Stimulated activated CD4-positive, alpha-beta T cell treated with anti-CD3 and anti-CD28 coated beads, Interleukin-12 subunit alpha, Interleukin-12 subunit beta, amount 100 ng/mL, for 4 hours (primary cell): Measurements from ENCODE around the gene ARHGAP6.

ENCODE experiments used
- DNase-seq: peaks from one replicate; pipeline ENCODE4 v3.0.0-alpha.2; 2020

The ARHGAP6 gene, protein sequence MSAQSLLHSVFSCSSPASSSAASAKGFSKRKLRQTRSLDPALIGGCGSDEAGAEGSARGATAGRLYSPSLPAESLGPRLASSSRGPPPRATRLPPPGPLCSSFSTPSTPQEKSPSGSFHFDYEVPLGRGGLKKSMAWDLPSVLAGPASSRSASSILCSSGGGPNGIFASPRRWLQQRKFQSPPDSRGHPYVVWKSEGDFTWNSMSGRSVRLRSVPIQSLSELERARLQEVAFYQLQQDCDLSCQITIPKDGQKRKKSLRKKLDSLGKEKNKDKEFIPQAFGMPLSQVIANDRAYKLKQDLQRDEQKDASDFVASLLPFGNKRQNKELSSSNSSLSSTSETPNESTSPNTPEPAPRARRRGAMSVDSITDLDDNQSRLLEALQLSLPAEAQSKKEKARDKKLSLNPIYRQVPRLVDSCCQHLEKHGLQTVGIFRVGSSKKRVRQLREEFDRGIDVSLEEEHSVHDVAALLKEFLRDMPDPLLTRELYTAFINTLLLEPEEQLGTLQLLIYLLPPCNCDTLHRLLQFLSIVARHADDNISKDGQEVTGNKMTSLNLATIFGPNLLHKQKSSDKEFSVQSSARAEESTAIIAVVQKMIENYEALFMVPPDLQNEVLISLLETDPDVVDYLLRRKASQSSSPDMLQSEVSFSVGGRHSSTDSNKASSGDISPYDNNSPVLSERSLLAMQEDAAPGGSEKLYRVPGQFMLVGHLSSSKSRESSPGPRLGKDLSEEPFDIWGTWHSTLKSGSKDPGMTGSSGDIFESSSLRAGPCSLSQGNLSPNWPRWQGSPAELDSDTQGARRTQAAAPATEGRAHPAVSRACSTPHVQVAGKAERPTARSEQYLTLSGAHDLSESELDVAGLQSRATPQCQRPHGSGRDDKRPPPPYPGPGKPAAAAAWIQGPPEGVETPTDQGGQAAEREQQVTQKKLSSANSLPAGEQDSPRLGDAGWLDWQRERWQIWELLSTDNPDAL (N-terminal part only)

GRCh38 chrX:11665168-11666111, at the start of gene ARHGAP6:
TSS of gene ARHGAP6 (minus strand) at chrX:11665920. CDS start at chrX:11664828, 1,092 bp downstream.
- no peak for DNase-seq

DNA sequence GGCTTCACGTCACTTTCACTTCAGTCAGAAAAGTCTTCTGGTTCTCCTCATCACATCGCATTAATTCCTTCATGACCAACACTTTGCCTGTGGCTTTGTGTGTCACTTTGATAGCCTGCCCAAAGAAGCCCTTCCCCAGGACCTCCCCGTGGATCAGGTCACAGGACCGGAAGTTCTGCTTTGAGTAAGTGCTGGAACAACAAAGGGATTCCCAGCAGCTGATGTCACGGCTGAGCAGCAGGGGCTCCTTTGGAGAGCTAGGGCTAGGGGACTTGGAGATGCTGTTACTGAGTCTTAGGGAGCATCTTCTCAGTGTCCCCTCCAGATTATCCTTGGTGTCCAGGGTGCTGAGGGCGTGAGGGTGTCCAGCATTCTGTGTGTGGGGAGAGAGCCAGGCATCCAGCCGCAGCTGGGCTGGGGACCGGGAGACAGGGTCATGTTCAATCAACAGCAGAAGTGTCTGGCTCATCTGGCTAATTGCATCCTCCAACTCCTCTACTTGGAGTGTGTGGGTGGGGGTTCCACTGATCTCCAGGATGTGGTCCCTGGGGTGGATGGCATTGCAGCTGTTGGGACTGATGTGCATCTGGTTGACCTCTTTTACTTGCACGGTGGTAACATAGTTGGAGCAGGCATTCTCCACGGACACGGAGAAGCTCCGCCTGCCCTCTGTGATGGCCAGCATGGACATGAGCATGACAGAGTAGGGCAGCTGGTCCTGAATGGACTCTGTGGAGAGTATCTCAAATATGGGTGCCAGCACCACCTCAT, 39.2 kb upstream of the ARHGAP6 start:
- DNase-seq: no peak

GRCh38 chrX:11703855-11704254, 38.1 kb upstream of the ARHGAP6 start:
- no peak for DNase-seq

DNA sequence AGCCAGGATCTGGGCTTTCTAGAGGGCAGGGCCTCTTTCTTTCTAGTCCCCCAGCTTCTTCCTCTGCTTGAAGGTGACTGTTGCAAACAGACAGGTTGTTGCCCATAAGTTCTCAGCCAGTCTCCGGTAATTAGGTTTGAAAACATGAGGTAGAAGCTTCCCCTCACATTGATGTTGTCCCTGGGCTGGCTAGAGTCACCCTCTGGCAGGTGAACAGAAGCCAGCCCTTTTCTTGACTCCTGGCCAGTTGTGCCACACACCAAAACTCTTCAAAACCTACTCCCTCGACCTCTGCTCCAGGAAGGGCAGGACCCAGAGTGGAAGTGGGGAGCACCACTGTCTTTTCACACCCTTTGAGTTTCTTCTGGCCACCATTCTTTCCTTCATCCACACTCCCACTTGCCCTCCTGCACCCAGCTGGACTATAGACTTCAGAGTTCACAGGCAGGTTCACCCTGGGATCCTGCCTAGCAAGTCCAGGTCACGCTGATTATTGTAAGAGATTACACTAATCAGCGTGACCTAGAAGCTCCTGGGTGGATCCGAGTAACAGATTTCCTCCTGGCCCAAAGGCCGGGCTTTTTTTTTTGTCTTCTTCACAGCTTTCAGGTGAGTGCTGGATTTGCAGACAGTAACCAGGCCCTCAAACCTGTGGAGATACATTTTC, 37.4 kb upstream of the ARHGAP6 start:
- DNase-seq: no peak

DNA sequence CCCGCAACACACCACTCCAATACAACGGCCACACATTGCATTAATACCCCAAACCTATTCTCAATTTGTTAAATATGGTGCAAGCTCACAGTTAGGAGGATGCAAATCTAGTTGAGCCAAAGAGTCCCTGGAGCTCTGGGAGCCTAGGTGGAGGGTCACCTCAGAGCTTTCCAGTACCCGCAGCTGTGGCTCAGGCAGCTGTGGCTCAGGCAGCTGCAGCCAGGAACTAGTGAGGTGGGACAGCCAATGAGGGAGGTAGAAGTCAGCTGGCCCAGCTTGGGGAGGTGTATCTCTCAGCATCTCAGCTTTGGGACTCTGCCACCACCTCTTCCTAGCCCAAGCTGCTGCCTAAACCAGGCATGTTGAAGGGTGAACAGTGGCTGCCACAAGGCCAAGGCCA, 36.7 kb upstream of the ARHGAP6 start:
- no peak for DNase-seq

DNA sequence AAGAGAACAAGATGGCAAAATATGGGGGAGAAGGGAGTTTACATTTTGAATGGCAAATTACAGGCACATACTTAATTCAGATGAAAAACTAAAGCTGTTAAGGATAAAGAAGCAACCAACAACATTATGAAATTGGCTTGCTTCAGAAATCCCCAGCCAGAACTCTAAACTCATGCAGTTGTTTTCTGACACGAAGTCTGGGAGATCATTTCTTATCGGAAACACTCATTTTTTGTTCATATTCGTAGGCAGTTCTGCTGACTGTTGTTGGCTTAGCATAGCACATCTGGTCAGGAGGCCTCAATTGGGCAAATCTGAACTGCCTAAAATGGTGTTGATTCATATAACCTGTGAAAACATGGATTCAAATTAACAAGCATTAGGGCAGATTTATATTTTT, 33.0 kb upstream of the ARHGAP6 start:
- no peak for DNase-seq

GRCh38 chrX:11688201-11688600, 22.5 kb upstream of the ARHGAP6 start:
- DNase-seq: no peak

GRCh38 chrX:11687157-11687556, 21.4 kb upstream of the ARHGAP6 start:
- DNase-seq: no peak

GRCh38 chrX:11683057-11683456, 17.3 kb upstream of the ARHGAP6 start:
- DNase-seq: no peak

DNA sequence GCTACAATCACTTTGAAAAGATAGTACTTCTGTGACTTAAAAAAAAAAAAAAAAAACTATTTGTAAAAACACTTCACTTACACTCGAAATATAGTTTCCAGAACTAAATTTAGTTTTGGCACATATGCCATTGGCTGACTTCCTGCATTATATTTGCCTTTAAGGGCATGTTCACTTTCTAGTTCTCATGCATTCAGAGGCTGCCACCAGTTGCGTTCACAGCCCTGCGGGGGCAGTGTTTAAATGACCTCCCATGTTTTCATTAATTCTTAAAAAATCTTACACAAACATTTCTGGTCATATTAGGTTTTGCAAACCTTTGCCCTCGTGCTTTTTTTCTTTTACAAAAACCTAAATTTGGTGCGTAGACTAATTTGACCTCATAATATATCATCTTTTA, 12.4 kb upstream of the ARHGAP6 start:
- DNase-seq: no peak

GRCh38 chrX:11672213-11672612, 6.5 kb upstream of the ARHGAP6 start:
- no peak for DNase-seq

- no peak for DNase-seq
Measured at GRCh38 chrX:11670316-11670715, 4.6 kb upstream of the ARHGAP6 start.

- no peak for DNase-seq
Measured at GRCh38 chrX:11666952-11667685, 1.4 kb upstream of the ARHGAP6 start.

DNA sequence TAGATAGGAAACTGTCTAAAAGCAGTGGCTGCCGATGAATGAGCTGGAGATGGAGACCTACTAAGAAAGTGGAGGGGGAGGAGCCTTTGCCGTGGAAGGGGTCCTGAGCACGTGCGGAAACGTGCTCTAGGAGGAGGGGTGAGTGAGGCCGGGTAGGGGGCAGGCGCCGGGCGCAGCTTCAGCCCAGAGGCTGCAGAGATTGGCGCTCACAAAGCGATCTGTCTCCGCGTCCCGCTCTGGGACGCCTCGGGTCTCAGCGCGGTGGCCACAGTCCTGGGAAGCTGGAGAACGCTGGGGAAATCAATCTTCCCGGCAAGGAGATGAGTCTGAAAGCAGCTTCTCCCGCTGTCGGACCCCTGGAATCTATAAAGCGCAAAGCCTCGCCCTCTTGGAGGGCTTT, 444 bp upstream of the ARHGAP6 start:
- DNase-seq: no peak

DNA sequence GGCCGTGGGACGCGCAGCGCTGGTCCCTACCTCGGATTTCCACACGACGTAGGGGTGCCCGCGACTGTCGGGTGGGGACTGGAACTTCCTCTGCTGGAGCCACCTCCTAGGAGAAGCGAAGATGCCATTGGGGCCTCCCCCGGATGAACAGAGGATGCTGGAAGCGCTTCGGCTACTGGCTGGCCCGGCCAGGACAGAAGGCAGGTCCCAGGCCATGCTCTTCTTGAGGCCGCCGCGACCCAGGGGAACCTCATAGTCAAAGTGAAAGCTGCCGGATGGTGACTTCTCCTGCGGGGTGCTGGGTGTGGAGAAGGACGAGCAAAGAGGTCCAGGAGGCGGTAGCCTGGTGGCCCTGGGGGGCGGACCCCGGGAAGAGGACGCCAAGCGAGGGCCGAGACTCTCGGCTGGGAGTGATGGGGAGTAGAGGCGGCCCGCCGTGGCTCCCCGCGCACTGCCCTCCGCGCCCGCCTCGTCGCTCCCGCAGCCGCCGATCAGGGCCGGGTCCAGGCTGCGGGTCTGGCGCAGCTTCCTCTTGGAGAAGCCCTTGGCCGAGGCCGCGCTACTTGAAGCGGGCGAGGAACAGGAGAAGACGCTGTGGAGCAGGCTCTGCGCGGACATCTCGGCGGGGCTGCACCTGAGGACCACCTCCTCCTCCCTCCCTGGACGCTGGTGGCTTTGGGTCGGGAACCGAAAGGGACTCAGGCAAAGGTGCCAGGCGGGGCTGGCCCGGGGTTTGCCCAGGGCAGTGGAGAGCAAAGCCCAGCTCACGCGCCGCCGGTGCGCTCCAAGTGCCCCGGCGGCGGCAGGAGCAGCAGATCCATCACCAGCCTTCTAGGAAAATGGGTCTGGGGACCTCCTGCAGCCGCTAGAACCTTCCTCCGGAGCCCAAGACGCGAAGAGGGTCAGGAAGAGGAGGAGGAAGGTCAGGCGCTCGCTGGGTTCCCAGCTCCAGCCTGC, 1.2 kb downstream of the ARHGAP6 start:
- no peak for DNase-seq

- no peak for DNase-seq
Measured at GRCh38 chrX:11663875-11664210, 1.9 kb downstream of the ARHGAP6 start.

- DNase-seq: no peak
Measured at GRCh38 chrX:11655282-11656015, 10.3 kb downstream of the ARHGAP6 start.

GRCh38 chrX:11648705-11649519, 16.8 kb downstream of the ARHGAP6 start:
- no peak for DNase-seq
